ENCODE data around the gene H2AZ1.
A peak's percentile ranks its signal among the peaks of the same experiment; 100 is the strongest.
"Not testable (repeated sequence)": the region's sequence is repeated elsewhere in the genome, so short reads cannot be mapped to it uniquely, and the experiment has no call there.

The H2AZ1 gene

GRCh38 chr4:99960648-99961047 is 10.6 kb upstream of the H2AZ1 start:
- FAIRE-seq (no peak), DNase-seq (ENCODE audit: insufficient read length, low spot score) (no peak)
- TF ChIP-seq POLR2A (IDR thresholded peaks at IDR 0.05; ENCODE audit: low read depth, low read length) = no peak

- not testable (repeated sequence) for FAIRE-seq; DNase-seq (ENCODE audit: insufficient read length, low spot score)
These were observed 8.1 kb upstream of the H2AZ1 start for GRCh38 chr4:99958207-99958606.

GRCh38 chr4:99950913-99951254 is 809 bp upstream of the H2AZ1 start:
- DNase-seq (ENCODE audit: insufficient read length, low spot score) (no peak), FAIRE-seq (no peak)
- TF ChIP-seq POLR2A (IDR thresholded peaks at IDR 0.05; ENCODE audit: low read depth, low read length) = no peak

- no peak for TF ChIP-seq POLR2A (IDR thresholded peaks at IDR 0.05; ENCODE audit: low read depth, low read length)
- DNase-seq (ENCODE audit: insufficient read length, low spot score) (no peak), FAIRE-seq (no peak)
These were observed 759 bp downstream of the H2AZ1 start for GRCh38 chr4:99949034-99949998.

GRCh38 chr4:99947608-99948007 is 2.5 kb downstream of the H2AZ1 start:
- no peak for DNase-seq (ENCODE audit: insufficient read length, low spot score)
- FAIRE-seq = no peak
- no peak for TF ChIP-seq POLR2A (IDR thresholded peaks at IDR 0.05; ENCODE audit: low read depth, low read length)

- FAIRE-seq (no peak), DNase-seq (ENCODE audit: insufficient read length, low spot score) (no peak)
- no peak for TF ChIP-seq POLR2A (IDR thresholded peaks at IDR 0.05; ENCODE audit: low read depth, low read length)
These were observed 2.9 kb downstream of the H2AZ1 start for GRCh38 chr4:99947190-99947578.

GRCh38 chr4:99946356-99947189 is 3.5 kb downstream of the H2AZ1 start, which contains the start of gene DNAJB14:
Gene DNAJB14 (minus strand): TSS chr4:99946618. CDS start chr4:99946571, 47 bp downstream.
- TF ChIP-seq POLR2A (IDR thresholded peaks at IDR 0.05; ENCODE audit: low read depth, low read length) = peak; percentile 63
- FAIRE-seq = no peak

GRCh38 chr4:99945718-99946355 is 4.2 kb downstream of the H2AZ1 start:
- FAIRE-seq (peak; percentile 38), DNase-seq (ENCODE audit: insufficient read length, low spot score) (no peak)
- TF ChIP-seq POLR2A (IDR thresholded peaks at IDR 0.05; ENCODE audit: low read depth, low read length) = no peak

More at GRCh38 chr4:99946356-99947189, 3.5 kb downstream of the H2AZ1 start, which contains the start of gene DNAJB14:
- DNase-seq (ENCODE audit: insufficient read length, low spot score) = no peak

- no peak for DNase-seq (ENCODE audit: insufficient read length, low spot score)
- TF ChIP-seq POLR2A (IDR thresholded peaks at IDR 0.05; ENCODE audit: low read depth, low read length) = no peak
- no peak for FAIRE-seq
These were observed 6.1 kb downstream of the H2AZ1 start for GRCh38 chr4:99943904-99944437.

GRCh38 chr4:99938243-99938753 is 11.8 kb downstream of the H2AZ1 start:
- no peak for DNase-seq (ENCODE audit: insufficient read length, low spot score)
- FAIRE-seq = no peak
- no peak for TF ChIP-seq POLR2A (IDR thresholded peaks at IDR 0.05; ENCODE audit: low read depth, low read length)

GRCh38 chr4:99934891-99935290 is 15.2 kb downstream of the H2AZ1 start:
- FAIRE-seq (no peak), DNase-seq (ENCODE audit: insufficient read length, low spot score) (no peak)
- TF ChIP-seq POLR2A (IDR thresholded peaks at IDR 0.05; ENCODE audit: low read depth, low read length) = no peak

GRCh38 chr4:99927566-99927965 is 22.5 kb downstream of the H2AZ1 start:
- TF ChIP-seq POLR2A (IDR thresholded peaks at IDR 0.05; ENCODE audit: low read depth, low read length) = no peak
- FAIRE-seq = no peak
- no peak for DNase-seq (ENCODE audit: insufficient read length, low spot score)

GRCh38 chr4:99921174-99921573 is 28.9 kb downstream of the H2AZ1 start:
- FAIRE-seq (no peak), DNase-seq (ENCODE audit: insufficient read length, low spot score) (no peak)
- TF ChIP-seq POLR2A (IDR thresholded peaks at IDR 0.05; ENCODE audit: low read depth, low read length) = no peak
